GM13976 (cell line): ENCODE data around the gene PTPN20.

ENCODE experiments used
- DNase-seq: peaks from one replicate; pipeline ENCODE4 v3.0.0; 2012; ENCODE audit warnings: low spot score
- CTCF ChIP-seq: IDR thresholded peaks from 2 replicates; pipeline ENCODE4 v1.5.1; 2012; ENCODE audit warnings: borderline replicate concordance, mild to moderate bottlenecking; ENCODE audit not compliant: insufficient read depth; ENCODE audit errors: extremely low read depth, missing control alignments, control extremely low read depth
- in situ Hi-C: fragments of 300-500 bp; cut with MboI; formaldehyde crosslinking; loops from one replicate; pipeline ENCODE4 v1.12.0; 2022; ENCODE audit warnings: low sequenced_read_pairs, mixed read lengths, inconsistent platforms; ENCODE audit not compliant: unreplicated experiment

PTPN20 gene

DNA sequence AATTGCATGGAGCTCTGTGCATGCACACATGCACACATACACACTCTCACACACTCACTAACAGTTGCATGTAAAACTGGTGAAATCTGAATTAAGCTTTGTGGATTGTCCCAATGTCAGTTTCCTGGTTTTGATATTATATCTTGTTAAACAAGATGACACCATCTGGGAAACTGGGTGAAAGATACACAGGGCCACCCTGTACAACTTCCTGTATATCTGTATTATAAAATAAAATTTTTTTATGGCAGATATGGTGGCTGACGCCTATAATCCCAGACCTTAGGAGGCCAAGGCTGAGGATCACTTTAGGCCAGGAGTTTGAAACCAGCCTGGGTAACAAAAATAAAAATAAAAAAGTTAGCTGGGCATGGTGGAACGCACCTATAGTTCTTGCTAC lies 87.4 kb downstream of the PTPN20 start:
- in situ Hi-C loops = no loop called here
- no peak for DNase-seq
- TF ChIP-seq CTCF = no peak

GRCh38 chr10:46999217-46999616 lies 88.0 kb downstream of the PTPN20 start:
- in situ Hi-C loops = no loop called here
- TF ChIP-seq CTCF = no peak
- DNase-seq = no peak

GRCh38 chr10:47008769-47009168 lies 97.5 kb downstream of the PTPN20 start:
- DNase-seq = no peak
- TF ChIP-seq CTCF = no peak
- in situ Hi-C loops = no loop called here

GRCh38 chr10:47009215-47009838 lies 98.1 kb downstream of the PTPN20 start:
- DNase-seq = no peak
- TF ChIP-seq CTCF = no peak
- in situ Hi-C loops = no loop called here

DNA sequence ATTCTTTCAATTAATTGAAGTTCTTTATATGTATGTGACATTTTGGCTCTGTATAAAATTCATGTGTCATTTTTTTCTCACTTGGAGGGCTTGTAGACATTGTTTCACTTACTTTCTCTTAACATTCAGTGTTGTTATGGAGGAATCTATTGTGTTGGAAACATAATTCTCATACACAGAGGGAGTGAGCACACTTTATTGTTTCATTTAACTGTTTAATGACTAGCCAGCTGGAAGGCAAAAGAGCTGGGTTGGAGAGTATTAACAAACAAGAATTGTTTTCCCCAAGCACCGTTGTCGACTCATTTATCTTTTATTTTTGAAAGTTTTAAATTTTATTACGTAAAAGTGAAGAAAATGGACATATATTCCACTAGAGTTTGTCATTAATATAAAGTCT lies 98.8 kb downstream of the PTPN20 start:
- in situ Hi-C loops = no loop called here
- DNase-seq = no peak
- TF ChIP-seq CTCF = no peak

DNA sequence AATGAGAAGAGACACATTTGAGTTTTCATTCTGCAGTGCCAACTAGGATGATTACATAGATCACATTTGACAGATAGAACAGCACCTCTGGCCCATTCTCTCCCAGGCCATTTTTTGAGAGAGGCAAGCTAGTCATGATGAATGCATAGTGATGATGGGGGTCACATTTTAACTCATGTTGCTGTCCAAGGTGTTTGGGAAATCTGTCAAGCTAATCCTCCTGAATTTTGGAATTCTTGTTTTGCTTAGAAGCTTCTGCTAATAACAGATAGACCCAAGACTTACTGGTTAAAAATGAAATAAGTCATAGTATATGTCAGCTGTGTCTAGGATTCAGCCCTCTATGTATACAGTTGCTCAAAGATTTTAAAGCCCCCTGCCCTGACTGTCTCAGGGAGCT lies 101.0 kb downstream of the PTPN20 start:
- no peak for DNase-seq
- in situ Hi-C loops = no loop called here
- TF ChIP-seq CTCF = no peak
